ENCODE data around the gene RNF166. TPM values are rescaled to one million over a fixed set of nuclear protein-coding genes. Genes with fewer than 3 reads are reported as not detected.

Gene RNF166
- total RNA-seq, 1 experiment from 2014 or later: 26.5 TPM

DNA sequence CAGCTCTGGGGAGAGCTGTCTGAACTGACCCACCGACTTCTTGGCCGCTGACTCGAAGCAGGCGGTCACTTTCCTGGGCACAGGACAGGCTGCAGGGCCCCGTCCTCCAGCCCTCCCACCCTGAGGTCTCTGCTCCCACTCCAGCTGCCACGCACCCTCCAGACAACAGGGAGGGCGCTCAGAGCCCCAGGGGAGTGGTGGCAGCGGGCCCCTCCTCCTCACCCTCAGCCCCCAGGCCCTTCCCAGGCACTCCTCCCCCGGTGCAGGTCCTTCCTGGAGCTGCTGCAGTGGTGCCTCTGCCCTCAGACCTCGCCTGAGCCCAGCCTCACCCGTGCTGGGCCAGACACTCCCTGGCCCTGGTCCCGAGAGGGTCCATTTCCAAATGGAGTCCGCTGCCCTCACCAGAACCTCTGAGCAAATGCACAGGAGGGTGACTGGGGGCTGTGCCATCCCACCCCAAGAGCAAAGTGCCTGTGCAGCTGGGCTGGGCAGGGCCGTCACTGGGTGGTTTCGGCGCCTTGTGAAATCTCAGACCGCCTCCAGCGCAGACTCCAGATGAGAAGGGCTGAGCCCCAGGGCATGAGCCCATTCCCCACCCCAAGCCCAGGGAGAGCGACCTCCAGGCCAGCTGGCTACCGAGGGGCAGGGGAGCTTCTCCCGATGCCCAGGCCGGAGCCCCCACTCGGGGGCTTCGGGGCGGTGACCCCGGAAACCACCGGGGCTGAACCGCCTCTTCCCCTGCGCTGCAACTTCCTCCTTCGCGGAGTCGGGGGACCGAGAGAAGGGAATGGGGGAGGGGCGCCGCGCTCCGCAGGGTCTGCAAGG lies 56.1 kb downstream of the RNF166 start:
- no peak overlapping the region for H4K5ac ChIP-seq (ENCODE audit: insufficient read length, low read depth, low read length)
- H3K4me1 Mint-ChIP-seq: peaks cover 8 to 12% of the 10 kb centered on the region in 2 experiments
- H3K9me3 ChIP-seq (ENCODE audit: control insufficient read depth, low read depth, low read length): no peaks in the 10 kb centered on the region
- peaks cover 8 to 20% (median 20%) of the 10 kb centered on the region in 3 experiments; a peak in 6 of 7 replicates for H3K36me3 Mint-ChIP-seq (ENCODE audit: insufficient read depth in 1 of 3, low read depth in 3 of 3)
- DNase-seq: peak; percentile 35
- H2AK5ac ChIP-seq (ENCODE audit: insufficient read length, low read length): no peak overlapping the region
- no peak overlapping the region; a peak in 2 of 7 replicates for H3K27ac Mint-ChIP-seq
- no peak overlapping the region for H2BK12ac ChIP-seq (ENCODE audit: insufficient read length, low read depth, low read length)
- H2BK15ac ChIP-seq (ENCODE audit: low read depth, low read length): no peak overlapping the region
- H3K27me3 ChIP-seq (ENCODE audit: insufficient read depth, low read length): no peaks in the 10 kb centered on the region
- no peaks in the 10 kb centered on the region for H3K27me3 Mint-ChIP-seq (ENCODE audit: low read depth)
- peak overlapping the region; percentile 48 for H3K9ac ChIP-seq (ENCODE audit: extremely low read depth, insufficient read length, low read length)
- H3K79me1 ChIP-seq (ENCODE audit: insufficient read depth, low read depth, low read length, poor library complexity, severe bottlenecking): peaks cover 3% of the 10 kb centered on the region
- H2BK120ac ChIP-seq (ENCODE audit: low read depth, low read length, poor library complexity, severe bottlenecking): no peak overlapping the region
- H3K4me1 ChIP-seq (ENCODE audit: insufficient read depth, low read length): no peaks in the 10 kb centered on the region; the same call in 1 of the 2 replicates
- no peak overlapping the region for H4K8ac ChIP-seq (replicated peaks; ENCODE audit: insufficient read length, low read depth, low read length)
- H4K20me1 ChIP-seq (ENCODE audit: control insufficient read depth, insufficient read depth, insufficient read length): no peaks in the 10 kb centered on the region
- no peak overlapping the region for H2BK20ac ChIP-seq (ENCODE audit: low read depth, low read length, poor library complexity, severe bottlenecking)
- WGBS (ENCODE audit: extremely low coverage, insufficient read length, low lambda C conversion rate): no CpG with 5 or more reads among the region's 37 CpGs
- H3T11ph ChIP-seq (ENCODE audit: low read length): no peak overlapping the region
- no peak overlapping the region for H4K91ac ChIP-seq (ENCODE audit: insufficient read length, low read depth, low read length)
- peaks cover 17% of the 10 kb centered on the region for H3K23me2 ChIP-seq (ENCODE audit: insufficient read length, low read depth, low read length, poor library complexity, severe bottlenecking)
- H3K23ac ChIP-seq (ENCODE audit: insufficient read length, low read depth, low read length): no peak overlapping the region
- peak overlapping the region; percentile 83 to 91 for H3K4me3 Mint-ChIP-seq
- H3K56ac ChIP-seq (ENCODE audit: insufficient read length, low read depth, low read length): no peak overlapping the region
- TF ChIP-seq, protein P1, sequence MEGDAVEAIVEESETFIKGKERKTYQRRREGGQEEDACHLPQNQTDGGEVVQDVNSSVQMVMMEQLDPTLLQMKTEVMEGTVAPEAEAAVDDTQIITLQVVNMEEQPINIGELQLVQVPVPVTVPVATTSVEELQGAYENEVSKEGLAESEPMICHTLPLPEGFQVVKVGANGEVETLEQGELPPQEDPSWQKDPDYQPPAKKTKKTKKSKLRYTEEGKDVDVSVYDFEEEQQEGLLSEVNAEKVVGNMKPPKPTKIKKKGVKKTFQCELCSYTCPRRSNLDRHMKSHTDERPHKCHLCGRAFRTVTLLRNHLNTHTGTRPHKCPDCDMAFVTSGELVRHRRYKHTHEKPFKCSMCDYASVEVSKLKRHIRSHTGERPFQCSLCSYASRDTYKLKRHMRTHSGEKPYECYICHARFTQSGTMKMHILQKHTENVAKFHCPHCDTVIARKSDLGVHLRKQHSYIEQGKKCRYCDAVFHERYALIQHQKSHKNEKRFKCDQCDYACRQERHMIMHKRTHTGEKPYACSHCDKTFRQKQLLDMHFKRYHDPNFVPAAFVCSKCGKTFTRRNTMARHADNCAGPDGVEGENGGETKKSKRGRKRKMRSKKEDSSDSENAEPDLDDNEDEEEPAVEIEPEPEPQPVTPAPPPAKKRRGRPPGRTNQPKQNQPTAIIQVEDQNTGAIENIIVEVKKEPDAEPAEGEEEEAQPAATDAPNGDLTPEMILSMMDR (conservative IDR thresholded peaks at IDR 0.05): no peak
- no peak overlapping the region for H3K4ac ChIP-seq (ENCODE audit: low read depth, low read length)
- H3K27ac ChIP-seq (ENCODE audit: insufficient read length, low read depth, low read length): no peak overlapping the region
- peak overlapping the region; percentile 21 for H3K14ac ChIP-seq (ENCODE audit: insufficient read depth, low read length)
- peak overlapping the region; percentile 66 for H3K4me2 ChIP-seq (ENCODE audit: insufficient read depth, insufficient read length, low read length)
- no peaks in the 10 kb centered on the region for H3K79me2 ChIP-seq (ENCODE audit: insufficient read depth, low read length)
- H3K18ac ChIP-seq (ENCODE audit: insufficient read length, low read depth, low read length): no peak overlapping the region
- no peak overlapping the region for H2BK5ac ChIP-seq (ENCODE audit: insufficient read length, low read length)
- H2AFZ ChIP-seq (ENCODE audit: low read length): no peak overlapping the region
- no peaks in the 10 kb centered on the region; a peak in 1 of 5 replicates for H3K9me3 Mint-ChIP-seq

Data from H9 (cell line).